Nucleus accumbens (tissue), 56 donors: ENCODE measurements around the gene ADAMTS7.
A peak's percentile ranks its signal among the peaks of the same experiment; 100 is the strongest.
"Not testable (repeated sequence)": the region's sequence is repeated elsewhere in the genome, so short reads cannot be mapped to it uniquely, and the experiment has no call there.

Experiments
- DNase-seq, 56 donors: peaks; one replicate each; lab custom pipeline; 2025; lab: John Stamatoyannopoulos, UW

ADAMTS7 gene

DNA sequence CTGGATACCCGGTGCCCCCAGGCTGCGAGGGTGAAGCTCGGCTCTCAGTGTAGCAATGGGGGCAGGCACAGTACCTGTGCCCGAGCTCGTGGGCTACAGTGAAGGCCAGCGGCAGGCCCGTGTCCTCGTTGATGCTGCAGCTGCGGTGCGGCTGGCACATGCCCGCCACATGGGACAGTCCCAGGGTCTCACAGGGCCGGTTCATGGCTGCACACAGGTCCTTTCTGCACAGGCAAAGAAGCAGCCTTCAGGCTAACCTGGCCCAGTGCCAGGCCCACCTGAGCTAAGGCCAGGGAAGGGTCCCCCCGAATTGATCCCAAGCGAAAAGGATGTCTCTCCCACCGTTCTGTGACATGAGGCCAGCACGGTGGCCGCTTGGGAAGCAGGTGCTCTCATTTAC is 21.6 kb downstream of the ADAMTS7 start:
- DNase-seq: no peak

DNA sequence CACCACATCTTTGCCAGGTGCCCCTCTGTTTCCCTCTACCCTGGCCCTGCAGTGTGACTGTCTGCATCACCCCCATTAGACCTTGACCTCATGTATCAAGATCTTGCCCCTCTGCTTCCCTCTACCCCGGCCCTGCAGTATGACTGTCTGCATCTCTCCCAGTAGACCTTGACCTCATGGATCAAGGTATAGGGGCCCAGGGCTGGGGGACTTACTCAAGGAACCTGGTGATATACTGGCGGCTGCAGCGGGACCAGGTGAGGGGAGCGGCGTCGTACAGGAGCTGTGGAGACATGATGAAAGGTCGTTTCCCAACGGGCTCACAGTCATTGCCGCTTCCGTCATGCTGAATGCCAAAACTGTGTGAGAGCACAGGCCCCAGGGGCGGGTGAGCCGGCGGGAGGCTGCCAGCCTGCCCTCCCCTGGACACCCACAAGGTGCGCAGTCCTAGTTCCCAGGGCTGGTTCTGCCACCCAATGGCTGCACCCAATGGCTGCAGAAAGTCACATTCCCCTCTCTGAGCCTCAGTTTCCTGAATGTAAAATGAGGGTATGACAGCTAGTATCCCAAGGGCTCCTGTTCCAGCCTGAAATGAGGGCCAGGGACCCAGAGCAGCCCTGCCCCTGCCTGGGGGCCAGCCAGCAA is 23.1 kb downstream of the ADAMTS7 start:
- no peak for DNase-seq

DNA sequence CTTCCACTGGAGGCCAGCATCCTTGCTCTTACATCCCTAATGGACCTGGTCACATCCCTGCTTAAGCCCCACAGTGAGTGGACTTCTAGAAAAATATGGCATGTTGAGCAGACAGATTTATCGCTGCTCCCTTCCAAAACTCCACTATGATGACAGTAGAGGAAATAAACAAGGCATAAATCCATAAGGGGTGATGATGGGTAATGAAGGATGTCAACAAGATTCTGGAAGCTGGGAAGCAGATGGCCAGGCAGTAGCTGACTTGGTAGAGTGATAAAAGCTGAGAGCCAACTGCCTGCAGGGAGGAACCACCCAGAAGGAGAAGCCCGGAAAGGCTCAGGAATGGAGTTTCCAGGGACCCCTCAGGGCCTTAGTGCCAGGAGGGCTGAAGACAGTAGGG is 28.9 kb downstream of the ADAMTS7 start:
- not testable (repeated sequence) for DNase-seq

GRCh38 chr15:78781381-78781780 is 29.9 kb downstream of the ADAMTS7 start:
- not testable (repeated sequence) for DNase-seq

DNA sequence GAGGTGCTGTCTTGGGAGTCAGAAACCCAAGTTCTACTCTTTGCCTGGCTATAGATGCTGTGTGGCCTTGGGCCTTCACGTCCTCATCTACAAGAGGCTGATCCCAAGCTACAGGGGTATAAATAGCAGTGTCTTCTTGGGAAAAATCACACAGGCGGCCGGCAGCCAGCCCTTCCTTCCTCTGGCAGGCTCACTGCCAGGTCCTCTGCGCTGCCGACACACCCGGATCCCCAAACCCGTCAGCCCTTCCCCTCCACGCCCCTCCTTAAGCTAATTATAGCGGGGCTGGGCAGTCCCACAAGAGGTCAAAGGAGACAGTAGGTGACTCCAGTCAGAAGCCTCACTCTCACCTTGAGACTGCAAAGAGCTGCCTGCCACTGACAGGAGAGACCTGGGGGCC is 31.3 kb downstream of the ADAMTS7 start:
- not testable (repeated sequence) for DNase-seq

- DNase-seq: peak in 1 of 56 donors; percentile 16
These were observed 32.0 kb downstream of the ADAMTS7 start for GRCh38 chr15:78779176-78779785.

- no peak for DNase-seq
These were observed 32.8 kb downstream of the ADAMTS7 start for GRCh38 chr15:78778422-78778821.

- DNase-seq: peak in 36 of 56 donors; percentile 6 to 68 (median 30)
These were observed 33.3 kb downstream of the ADAMTS7 start for GRCh38 chr15:78777953-78778345.

- not testable (repeated sequence) for DNase-seq
These were observed 33.8 kb downstream of the ADAMTS7 start for GRCh38 chr15:78777290-78777952.

- not testable (repeated sequence) for DNase-seq
These were observed 35.0 kb downstream of the ADAMTS7 start for GRCh38 chr15:78776046-78776925.

- no peak for DNase-seq
These were observed 35.8 kb downstream of the ADAMTS7 start for GRCh38 chr15:78775472-78775871.

DNA sequence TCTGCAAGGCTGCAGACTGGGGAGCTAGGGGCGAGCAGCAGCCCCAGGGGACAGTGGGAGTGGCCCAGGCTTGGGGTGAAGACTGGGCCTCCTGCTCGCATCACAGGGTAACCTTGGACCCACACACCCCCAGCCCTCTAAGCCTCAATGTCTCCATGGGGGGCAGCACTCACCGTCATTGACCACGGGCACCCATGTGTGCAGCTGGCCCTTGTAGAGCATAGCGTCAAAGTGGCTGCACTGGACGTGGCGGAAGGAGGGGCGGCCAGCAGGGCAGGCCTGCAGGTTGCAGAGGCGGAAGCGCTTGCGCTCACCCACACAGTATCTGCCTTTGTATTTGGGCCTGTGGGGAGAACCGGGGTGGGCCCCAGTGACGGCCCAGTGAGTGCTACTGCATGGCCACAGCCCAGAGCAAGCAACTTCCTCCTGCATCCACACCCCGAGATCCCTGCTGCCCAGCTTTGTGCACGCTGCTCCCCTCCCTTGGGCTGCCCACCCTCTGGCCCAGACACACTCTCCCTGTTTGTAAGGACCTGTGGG is 36.7 kb downstream of the ADAMTS7 start:
- not testable (repeated sequence) for DNase-seq

GRCh38 chr15:78773765-78774450 is 37.4 kb downstream of the ADAMTS7 start:
- DNase-seq: not testable (repeated sequence)

GRCh38 chr15:78772738-78773137 is 38.5 kb downstream of the ADAMTS7 start:
- no peak for DNase-seq

DNA sequence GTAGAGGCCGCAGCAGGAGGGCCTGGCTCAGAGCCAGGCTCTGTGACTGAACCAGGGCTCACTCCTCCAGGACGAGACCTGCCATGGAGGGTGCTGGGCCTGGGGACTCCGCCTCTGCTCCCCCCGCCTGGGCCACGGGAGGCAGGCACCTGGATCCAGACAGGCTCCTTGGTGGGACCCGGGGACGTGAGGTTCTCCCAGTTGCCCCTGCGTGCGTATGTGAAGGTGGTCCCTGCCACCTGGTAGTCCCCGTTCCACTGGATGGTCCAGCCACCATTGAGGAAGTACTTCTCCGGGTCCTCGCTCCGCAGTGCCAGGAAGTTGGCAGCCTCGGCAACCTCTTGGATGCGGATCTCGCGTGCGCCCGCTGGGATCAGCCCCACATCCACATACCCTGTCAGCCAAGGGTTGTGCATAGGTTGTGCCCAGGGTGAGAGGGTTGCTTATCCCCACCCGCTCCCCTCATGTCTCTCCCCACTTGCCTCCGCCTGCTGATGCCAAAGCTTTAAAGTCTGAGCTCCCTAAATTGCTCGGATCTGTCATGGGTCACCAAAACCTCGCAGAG is 39.7 kb downstream of the ADAMTS7 start:
- not testable (repeated sequence) for DNase-seq

DNA sequence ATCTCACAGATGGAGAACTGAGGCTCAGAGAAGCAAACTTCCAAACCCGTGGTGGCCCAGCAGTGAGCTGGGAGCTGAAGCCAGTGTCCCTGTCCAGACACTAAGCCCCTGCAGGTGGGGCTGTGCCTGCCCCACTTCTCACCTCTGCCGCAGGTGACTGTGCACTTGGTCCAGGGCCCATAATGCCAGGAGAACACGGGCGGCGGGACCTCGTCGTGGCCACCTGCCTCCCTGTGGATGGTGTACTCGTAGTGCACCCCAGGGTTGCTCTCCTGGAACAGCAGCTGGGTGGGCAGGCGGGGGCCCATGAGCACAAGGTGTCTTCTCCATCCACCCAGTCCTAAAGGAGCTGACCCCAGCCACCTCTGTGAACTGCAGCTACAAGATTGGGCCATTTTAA is 40.2 kb downstream of the ADAMTS7 start:
- DNase-seq: not testable (repeated sequence)

- not testable (repeated sequence) for DNase-seq
These were observed 41.6 kb downstream of the ADAMTS7 start for GRCh38 chr15:78769473-78770225.

GRCh38 chr15:78768531-78769408 is 42.5 kb downstream of the ADAMTS7 start:
- DNase-seq: no peak
